Cardiac septum (tissue), 1 donor: Measurements from ENCODE around the gene PRXL2B. TPM values are rescaled to one million over a fixed set of nuclear protein-coding genes. Genes with fewer than 3 reads are reported as not detected.
A peak's percentile ranks its signal among the peaks of the same experiment; 100 is the strongest.
"Not testable (repeated sequence)": the region's sequence is repeated elsewhere in the genome, so short reads cannot be mapped to it uniquely, and the experiment has no call there.

ENCODE experiments used
- DNase-seq: peaks from one replicate; pipeline ENCODE4 v3.0.0-alpha.2; 2020; ENCODE audit warnings: low spot score
- intact Hi-C: fragments of 100-400 bp; cut with DNase I; formaldehyde crosslinking; loops from one replicate; pipeline ENCODE4 v1.14.0; 2022
- total RNA-seq: library from RNA; stranded (reverse); fragmentation: NEBNext Ultra II Directional; extraction: Animal tissue kit (Norgen Biotek cat#: 25700); gene quantifications from one replicate; pipeline ENCODE4 v1.2.1, GENCODE V29; 2021
- donor health status: DM: no; HTN: no; CAD: no.

Gene PRXL2B
- total RNA-seq, 1 donor from 2014 or later: 3.4 TPM

DNA sequence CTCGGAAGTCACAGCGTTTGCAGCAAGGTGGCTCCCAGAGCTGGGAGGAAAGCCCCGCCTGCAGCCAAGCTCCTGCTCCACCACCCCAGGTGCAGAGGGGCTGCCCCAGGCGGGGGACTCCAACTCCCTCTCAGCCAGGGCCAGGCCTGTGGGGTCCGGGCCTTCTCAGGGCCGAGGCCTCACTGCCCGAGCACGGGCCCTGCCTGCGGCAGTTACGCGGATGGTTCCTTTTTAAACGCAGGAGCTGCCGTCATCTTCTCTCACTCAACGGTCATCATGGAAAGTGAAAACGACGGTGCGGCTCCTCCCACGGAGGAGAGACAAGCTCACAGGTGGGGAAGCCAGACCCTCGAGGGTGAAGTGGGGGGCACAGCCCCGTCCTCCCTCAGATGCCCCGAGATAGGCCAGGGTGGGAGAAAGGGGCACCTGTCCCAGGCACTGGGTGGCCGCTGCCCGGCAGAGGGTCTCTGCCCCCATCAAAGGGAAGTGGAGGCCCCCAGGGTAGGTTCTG, 9.0 kb upstream of the PRXL2B start:
- intact Hi-C loops: loop anchor here (2.0 kb wide), 1 partner anchor 29 kb away; no protein-coding TSS in a partner anchor
- DNase-seq: not testable (repeated sequence)

DNA sequence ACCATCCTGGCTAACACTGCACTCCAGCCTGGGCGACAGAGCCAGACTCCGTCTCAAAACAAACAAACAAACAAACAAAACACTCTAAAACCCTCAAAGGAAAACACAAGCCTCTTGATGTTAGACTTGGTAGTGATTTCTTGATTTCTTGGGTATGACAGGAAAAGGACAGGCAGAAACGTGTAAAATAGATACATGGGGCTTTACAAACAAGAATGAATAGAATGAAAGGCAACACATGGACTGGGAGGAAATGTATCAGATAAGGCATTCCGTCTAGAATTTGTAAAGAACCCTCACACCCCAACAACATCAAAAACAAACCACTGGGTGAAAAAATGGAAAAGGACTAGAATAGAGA, 7.8 kb upstream of the PRXL2B start:
- DNase-seq: no peak
- intact Hi-C loops: loop anchor here (2.0 kb wide), 1 partner anchor 30 kb away; no protein-coding TSS in a partner anchor

DNA sequence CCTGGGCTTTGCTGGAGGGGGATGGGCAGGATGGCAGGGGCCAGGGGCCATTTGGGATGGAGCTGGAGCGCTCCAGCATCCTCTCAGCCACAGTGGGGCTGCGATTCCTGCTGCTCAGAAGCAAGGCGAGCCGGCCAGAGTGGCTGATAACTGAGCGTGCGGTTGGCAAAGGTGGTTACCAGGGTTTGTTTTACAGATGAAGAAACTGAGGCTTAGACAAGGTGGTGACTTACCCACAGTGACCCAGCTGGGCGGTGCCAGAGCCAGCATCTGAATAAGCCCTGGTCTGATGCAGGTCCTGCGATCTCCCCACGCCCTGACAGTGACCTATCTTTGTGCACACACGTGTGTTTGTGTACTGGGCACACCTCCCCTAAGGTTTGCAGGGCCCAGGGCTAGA, 5.9 kb upstream of the PRXL2B start:
- no peak for DNase-seq
- intact Hi-C loops: loop anchor here (10.0 kb wide), 1 partner anchor 1044 kb away; the partner anchor contains the start of gene TPRG1L

DNA sequence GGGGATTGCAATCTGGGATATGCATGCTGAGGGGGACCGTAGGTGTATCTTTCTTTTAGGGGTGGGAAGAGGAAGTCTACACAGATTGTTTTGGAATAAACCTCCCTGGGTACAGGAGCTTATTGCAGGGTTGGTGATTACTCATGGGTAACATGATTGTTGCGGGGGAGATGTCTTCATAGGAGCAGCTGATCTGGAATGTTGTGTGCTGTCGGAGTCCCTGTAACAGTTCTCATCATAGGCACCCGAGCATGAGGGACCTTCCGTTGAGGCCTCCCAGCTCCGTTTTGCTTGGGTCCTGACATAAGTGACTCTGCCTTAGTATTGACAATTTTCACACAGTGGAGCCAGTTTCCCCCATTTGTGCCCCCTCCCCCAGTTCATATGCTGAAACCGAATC, 4.2 kb upstream of the PRXL2B start:
- intact Hi-C loops: loop anchor here (10.0 kb wide), 1 partner anchor 1042 kb away; the partner anchor contains the start of gene TPRG1L

DNA sequence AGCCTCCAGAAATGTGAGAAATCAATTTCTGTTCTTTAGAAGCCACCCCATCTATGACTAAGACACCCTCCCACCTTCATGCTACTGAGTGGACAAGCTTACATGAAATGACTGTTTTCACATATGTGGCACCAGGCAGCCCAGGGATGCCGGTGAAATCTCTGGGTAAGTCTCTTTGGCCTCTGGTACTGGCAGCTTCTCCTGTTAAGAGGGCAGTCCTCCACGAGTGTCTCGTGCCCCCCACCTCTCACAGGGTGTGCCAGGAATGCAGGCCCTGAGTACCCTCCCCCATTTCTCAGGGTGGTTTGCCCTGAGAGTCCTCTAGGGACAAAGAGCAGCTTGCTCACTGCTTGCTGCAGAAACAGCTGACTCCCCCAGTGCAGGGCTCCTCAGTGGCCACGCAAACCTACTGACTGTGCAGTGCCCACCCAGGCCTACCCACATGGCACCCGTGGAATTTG, 3.2 kb upstream of the PRXL2B start:
- DNase-seq: no peak
- intact Hi-C loops: loop anchor here (10.0 kb wide), 1 partner anchor 1041 kb away; the partner anchor contains the start of gene TPRG1L

More for the DNA sequence above, 4.2 kb upstream of the PRXL2B start:
- no peak for DNase-seq

DNA sequence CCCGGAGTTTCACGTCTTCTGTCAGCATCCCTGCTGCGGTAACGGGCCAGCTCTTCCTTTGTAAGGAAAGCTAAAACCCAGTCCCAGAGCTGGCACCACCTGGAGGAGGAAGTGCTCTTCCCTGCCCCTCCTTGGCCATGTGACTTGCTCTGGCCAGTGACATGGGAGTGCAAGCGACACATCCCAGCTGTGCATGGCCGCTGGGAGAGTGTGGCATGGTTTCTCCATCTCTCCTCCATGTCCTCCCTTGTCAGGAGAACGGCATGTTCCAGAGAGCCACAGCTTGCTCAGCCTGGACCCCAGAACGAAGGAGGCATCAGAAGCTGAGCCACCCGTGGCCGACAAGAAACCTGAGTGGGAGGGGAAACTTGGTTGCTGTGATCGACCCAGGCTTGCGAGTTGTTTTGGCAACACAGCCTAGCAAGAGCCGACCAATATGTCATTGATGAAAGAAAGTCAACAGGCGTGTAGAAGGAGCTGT, 2.7 kb upstream of the PRXL2B start:
- no peak for DNase-seq

DNA sequence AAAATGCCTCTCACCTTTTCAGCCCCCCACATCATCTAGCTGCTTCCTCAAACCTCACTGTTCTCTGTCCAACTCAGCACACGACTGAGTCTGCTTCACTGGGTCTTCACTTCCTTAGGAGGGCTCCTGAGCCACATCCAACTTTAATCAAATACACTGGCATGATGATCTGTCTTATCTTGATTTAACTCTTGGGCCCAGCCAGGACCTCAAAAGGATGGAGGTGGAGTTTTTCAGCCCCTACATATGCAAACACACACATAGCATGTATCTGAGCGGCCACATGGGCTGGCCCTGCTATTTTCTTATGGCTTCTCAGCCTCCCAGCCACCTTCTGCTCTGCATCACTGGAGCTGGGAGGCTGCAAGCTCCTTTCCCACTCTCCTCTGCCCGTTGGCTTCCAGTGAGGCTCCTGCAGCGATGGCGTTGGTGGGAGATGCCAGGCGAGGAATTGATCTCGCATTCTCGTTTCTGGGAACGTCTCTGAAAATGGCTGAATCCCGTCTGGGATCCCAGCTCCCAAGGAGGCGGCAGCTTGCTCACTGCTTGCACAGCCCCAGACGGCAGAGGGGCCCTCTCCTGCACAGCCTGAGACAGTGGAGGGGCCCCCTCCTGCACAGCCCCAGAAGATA, 1.8 kb upstream of the PRXL2B start:
- intact Hi-C loops: loop anchor here (5.0 to 10.0 kb wide), 4 partner anchors 57 to 1040 kb away; partner anchors contain the start of genes PANK4, PEX10 and TPRG1L

More for the DNA sequence above, 2.7 kb upstream of the PRXL2B start:
- intact Hi-C loops: loop anchor here (10.0 kb wide), 1 partner anchor 1041 kb away; the partner anchor contains the start of gene TPRG1L

DNA sequence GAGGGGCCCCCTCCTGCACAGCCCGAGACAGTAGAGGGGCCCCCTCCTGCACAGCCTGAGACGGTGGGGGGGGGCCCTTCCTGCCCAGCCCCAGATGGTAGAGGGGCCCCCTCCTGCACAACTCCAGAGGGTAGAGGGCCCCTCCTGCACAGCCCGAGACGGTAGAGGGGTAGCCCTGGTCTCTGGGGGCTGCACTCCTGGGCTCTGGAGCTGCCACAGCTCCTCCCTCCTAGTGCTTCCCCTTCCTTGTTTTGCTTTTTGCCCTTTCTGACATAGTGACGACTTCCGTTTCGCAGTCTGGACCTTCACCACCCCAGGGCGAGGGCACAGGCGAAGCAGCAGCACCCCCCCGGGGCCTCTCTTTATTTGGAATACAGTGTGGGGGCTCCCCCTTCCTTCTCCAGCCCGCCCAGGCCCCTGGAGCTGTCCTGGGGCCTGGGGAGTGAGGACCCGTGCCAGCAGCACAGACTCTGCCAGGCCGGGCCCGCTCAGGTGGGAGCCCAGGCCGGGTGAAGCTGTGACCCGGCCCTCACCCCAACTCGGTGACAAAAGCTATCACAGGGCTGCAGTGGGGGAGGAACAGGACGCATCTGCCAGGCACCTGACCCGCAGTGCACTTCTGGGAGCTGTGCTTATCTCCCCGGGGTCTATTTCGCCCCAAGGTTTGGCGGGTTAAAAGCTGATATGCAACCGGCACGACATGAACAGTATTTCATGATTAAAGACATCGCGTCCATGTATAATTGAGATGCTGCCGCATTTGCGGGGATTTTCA, 1.1 kb upstream of the PRXL2B start:
- DNase-seq: peak; percentile 85
- intact Hi-C loops: loop anchor here (2.0 to 10.0 kb wide), 5 partner anchors 37 to 1039 kb away; partner anchors contain the start of genes PANK4, PEX10 and TPRG1L

More for the DNA sequence above, 1.8 kb upstream of the PRXL2B start:
- no peak for DNase-seq

DNA sequence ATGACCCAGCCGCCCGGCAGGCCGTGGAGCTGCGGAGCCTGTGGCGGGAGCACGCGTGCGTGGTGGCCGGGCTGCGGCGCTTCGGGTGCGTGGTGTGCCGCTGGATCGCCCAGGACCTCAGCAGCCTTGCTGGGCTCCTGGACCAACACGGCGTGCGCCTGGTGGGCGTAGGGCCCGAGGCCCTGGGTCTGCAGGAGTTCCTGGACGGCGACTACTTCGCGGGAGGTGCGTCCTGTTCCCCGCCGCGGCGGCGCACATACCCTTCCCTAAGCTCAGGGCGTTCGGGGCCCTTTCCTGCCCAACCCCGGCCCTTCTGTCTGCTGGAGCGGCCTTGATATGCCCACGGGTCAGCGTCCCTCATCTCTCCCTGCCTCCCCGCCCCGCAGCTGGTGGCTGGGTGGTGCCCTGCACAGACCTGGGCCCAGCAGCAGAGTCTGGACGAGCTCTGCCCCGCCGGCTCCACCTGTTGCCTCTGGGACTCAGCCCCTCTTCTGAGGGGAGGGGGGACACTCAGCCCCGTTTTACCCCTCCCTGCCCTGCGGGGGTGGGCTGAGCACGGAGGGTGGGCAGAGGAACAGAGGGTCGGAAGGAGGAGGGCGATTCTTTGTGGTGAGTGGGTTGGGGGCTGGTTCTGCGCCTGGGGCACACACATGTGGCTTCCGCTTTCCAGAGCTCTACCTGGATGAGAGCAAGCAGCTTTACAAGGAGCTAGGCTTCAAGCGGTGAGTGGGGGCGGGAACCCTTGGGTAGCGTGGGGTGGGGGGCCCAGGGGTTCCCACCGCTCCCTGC, 688 bp downstream of the PRXL2B start:
- DNase-seq: no peak
- intact Hi-C loops: loop anchor here (2.0 to 10.0 kb wide), 5 partner anchors 38 to 1038 kb away; partner anchors contain the start of genes PANK4, PEX10 and TPRG1L

DNA sequence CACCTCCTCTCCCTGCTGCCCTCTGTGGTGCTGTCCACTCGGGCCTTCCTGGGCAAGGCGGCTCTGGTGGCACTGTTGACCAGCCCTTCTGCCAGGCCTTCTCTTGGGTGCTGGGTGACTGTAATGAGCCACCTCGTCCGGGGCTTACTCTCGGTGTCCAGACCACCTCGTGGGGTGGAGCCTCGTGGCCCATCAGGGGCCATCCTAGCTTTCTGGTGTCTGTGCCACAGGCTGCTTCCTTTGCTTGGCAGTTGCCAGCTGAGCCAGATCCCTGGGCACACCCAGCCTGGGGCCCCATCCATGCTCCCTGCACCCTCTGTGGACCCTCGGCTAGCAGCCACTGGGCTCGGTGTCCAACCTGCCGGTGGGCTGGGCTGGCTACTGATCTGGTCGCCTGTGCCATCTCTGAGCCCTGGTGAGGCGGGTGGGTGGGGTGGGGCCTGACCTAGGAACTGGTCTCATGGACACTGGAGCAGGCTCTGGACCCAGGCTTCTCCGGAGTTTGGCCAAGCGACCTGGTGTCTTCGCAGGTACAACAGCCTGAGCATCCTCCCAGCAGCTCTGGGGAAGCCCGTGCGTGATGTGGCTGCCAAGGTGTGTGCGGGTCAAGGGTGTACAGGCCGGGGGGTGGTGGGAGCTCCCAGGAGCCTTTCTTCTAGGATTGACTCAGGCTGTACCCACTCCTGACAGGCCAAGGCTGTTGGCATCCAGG, 1.4 kb downstream of the PRXL2B start:
- no peak for DNase-seq
- intact Hi-C loops: loop anchor here (2.0 to 10.0 kb wide), 5 partner anchors 39 to 1037 kb away; partner anchors contain the start of genes PANK4, PEX10 and TPRG1L

DNA sequence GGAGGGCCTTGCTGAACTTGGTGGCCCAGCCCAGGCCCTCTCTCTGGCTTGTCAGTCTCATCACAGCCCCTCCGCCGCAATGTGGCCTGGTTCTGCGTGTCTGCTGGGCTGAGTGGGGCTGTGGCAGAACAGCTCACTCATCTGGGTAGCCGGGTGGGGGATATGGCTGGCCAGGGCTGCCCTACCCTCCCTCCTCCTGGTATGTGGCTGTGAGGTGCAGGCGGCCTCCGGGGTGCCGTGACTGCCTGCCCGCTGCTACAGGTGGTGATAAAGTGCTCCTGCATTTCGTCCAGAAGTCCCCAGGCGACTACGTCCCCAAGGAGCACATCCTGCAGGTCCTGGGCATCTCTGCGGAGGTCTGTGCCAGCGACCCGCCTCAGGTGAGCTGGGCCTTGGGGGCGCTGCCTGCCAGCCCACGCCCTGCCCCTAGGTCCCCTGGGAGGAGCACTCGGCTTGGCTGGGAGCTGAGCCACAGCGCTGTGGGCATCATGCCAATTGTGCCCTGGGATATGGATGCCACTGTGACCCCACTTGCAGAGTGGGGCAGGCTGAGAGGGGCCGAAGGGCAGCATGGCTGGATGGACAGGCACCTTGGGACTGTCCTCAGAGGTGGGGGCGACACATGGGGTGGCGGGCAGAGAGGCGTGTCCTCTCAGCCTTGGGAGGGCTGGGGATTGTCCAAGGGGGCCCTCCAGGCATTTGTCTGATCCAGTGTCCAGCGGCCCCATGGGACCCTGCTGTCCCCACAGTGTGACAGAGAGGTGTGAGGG, 2.3 kb downstream of the PRXL2B start:
- intact Hi-C loops: loop anchor here (5.0 to 10.0 kb wide), 4 partner anchors 53 to 1036 kb away; partner anchors contain the start of genes PANK4, PEX10 and TPRG1L

DNA sequence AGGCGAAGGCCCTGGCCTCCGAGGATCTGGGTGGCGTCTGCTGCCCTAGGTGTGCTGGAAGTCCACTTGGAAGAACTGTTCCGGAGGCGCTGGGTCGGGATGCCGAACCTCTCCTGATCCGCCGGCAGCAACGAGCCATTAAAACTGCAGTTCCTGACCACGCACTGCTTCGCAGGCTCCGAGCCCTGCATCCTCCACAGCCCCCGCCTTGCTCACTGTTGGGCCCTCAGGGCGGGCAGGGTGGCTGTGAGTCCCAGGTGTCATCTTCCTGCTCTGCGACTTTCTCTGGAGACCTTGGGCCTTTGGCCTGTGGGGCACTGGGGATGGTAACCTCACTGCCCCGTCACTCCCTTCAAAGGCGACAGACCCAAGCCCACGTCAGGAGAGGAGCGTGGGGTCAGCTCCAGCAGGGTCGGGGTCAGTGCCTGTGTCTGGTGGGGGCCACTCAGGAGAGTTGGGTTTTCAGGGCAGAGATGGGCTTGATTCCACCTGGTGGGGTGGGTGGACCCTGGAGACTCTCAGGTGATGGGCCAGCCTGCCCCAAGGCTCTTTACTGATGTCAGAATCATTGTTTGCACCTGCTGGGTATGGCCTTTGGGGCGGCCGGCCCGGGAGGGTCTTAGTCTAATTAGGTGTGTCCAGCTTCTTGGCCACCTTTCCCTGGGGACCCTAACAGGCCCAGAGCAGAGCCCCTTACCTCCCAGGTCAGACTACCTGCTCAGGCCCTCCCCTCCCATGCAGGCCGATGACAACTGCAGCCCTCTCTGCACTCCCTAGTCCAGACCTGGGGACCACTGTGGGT, 3.1 kb downstream of the PRXL2B start:
- intact Hi-C loops: loop anchor here (5.0 to 10.0 kb wide), 4 partner anchors 53 to 1035 kb away; partner anchors contain the start of genes PANK4, PEX10 and TPRG1L
- no peak for DNase-seq

More for the DNA sequence above, 2.3 kb downstream of the PRXL2B start:
- no peak for DNase-seq

DNA sequence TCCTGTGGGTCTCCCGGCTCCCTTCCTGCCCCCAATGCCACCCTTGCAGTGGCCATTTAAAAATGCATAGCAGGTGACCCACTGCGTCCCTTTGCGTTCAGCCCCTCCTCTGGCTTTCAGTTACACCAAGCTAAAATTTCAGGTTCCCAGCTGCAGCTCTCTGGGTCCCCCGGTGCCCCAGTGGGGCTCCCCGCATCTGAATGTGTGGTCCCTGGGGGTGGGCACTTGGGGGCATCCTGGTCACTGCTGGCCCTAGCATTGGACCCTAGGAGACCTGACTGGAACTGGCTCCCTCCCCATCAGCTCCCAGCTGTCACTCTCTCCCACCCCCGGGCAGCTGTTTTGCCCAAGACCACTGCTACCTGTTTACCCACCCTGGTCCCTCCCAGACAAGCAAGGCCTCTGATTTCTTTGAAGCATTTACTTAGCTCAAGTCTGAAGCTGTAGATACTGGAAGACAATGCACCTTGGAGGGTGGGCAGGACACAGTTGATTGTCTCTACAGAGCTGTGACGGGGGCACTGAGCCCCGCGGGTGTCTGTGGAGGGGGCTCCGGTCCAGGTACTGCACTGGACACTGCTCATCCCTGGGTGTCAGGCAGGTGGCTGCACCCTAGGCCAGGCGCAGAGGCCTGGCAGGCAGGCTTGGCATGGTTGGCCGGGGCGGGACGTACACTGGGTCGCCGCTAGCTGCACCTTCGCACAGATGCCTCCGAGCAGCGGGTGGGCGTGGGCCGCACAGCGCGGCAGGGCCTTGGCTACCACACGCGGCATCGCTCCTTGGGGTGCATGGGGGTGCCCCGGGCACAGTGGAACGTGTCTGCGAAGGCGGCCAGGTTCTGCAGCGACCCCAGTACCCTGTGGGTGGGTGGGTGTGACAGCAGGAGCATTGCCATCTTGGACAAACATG, 3.9 kb downstream of the PRXL2B start:
- intact Hi-C loops: no loop called here
- no peak for DNase-seq

DNA sequence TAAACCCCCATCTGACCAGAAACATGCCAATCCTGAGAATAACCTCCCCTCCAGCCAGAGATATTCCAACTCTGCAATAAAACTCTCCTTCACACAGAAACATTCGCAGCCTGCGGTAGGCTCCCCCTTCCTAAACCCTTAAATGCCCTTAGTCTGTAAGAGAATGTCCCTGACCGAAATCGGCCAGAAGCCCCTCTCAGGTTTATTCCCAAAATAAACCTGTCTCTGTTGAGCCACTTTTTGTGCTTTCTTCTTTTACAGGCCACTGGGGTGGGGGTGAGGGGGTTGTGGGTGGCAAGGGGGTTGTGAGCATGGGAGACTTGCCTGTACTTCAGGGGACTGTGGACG, 4.6 kb downstream of the PRXL2B start:
- intact Hi-C loops: no loop called here

DNA sequence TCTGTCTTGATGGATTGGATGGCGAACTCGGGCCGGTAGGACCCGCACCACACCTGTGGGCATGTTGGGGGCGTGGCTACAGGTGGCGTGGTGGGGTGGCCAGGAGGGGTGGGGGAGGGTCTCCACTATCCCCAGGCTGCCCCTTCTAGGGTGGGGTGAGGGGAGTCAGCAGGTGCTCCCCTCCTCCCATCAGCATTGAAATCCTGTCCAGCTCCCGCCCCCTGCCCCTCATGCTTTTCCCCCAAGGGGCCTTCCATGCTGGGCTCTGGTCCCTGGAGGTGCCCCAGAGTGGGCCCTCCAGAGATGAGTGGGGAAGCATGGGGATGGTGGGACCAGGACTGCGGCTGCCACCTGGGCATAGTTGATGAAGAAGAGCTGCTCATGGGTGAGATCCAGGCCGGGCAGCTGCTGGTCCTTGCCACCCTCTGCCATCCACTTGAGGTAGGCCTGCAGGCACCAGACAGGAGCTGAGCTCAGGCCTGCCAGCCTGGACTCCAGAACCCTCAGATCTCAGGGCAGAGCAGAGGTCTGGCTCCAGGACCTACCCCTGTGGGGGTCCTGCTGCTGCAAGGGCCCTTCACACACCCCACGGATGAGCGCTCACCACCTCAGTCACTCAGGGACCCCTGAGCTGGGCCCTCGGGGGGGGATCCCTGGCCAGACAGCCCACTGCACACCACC, 5.1 kb downstream of the PRXL2B start:
- intact Hi-C loops: no loop called here
- DNase-seq: no peak

More for the DNA sequence above, 4.6 kb downstream of the PRXL2B start:
- no peak for DNase-seq
